Fibroblast of skin of right quadriceps (primary cell): ENCODE measurements around the gene DBF4.
A peak's percentile ranks its signal among the peaks of the same experiment; 100 is the strongest.
"Not testable (repeated sequence)": the region's sequence is repeated elsewhere in the genome, so short reads cannot be mapped to it uniquely, and the experiment has no call there.

ENCODE experiments used
- DNase-seq: peaks from one replicate; pipeline ENCODE4 v3.0.0-alpha.2; 2013

The DBF4 gene

GRCh38 chr7:87876040-87876868 lies at the start of gene DBF4, which contains the start of gene SLC25A40:
Gene DBF4, plus strand, starts transcription at chr7:87876493. Its CDS starts 240 bp downstream, at chr7:87876733.
Gene SLC25A40, minus strand, starts transcription at chr7:87876360. Its CDS starts 17,633 bp downstream, at chr7:87858727.
- DNase-seq, result peak; percentile 93

- not testable (repeated sequence) for DNase-seq
These were observed 47.9 kb upstream of the DBF4 start for GRCh38 chr7:87828383-87828782.

GRCh38 chr7:87831097-87831496 lies 45.2 kb upstream of the DBF4 start:
- no peak for DNase-seq

GRCh38 chr7:87833130-87833529 lies 43.2 kb upstream of the DBF4 start:
- DNase-seq, result no peak

- no peak for DNase-seq
These were observed 38.7 kb upstream of the DBF4 start for GRCh38 chr7:87837597-87837996.

- DNase-seq, result peak; percentile 15
These were observed 25.3 kb upstream of the DBF4 start for GRCh38 chr7:87850836-87851593.

GRCh38 chr7:87852306-87852705 lies 24.0 kb upstream of the DBF4 start:
- no peak for DNase-seq

- DNase-seq, result peak; percentile 39
These were observed 22.9 kb upstream of the DBF4 start for GRCh38 chr7:87853237-87853864.

GRCh38 chr7:87858417-87859100 lies 17.7 kb upstream of the DBF4 start:
- DNase-seq, result no peak

- no peak for DNase-seq
These were observed 10.2 kb upstream of the DBF4 start for GRCh38 chr7:87866089-87866488.

GRCh38 chr7:87866533-87866932 lies 9.8 kb upstream of the DBF4 start:
- DNase-seq, result not testable (repeated sequence)

GRCh38 chr7:87870471-87870870 lies 5.8 kb upstream of the DBF4 start:
- DNase-seq, result no peak

- DNase-seq, result no peak
These were observed 3.9 kb upstream of the DBF4 start for GRCh38 chr7:87872346-87872745.

- DNase-seq, result not testable (repeated sequence)
These were observed 3.0 kb upstream of the DBF4 start for GRCh38 chr7:87873328-87873727.

- DNase-seq, result no peak
These were observed 2.2 kb upstream of the DBF4 start for GRCh38 chr7:87874066-87874465.

- no peak for DNase-seq
These were observed 898 bp upstream of the DBF4 start for GRCh38 chr7:87875151-87876039.

- DNase-seq, result peak; percentile 51
These were observed 559 bp downstream of the DBF4 start for GRCh38 chr7:87876869-87877234.

- no peak for DNase-seq
These were observed 1.2 kb downstream of the DBF4 start for GRCh38 chr7:87877366-87878040.

- DNase-seq, result peak; percentile 11
These were observed 2.0 kb downstream of the DBF4 start for GRCh38 chr7:87878208-87878735.

GRCh38 chr7:87882151-87882937 lies 6.1 kb downstream of the DBF4 start:
- no peak for DNase-seq
